Activated CD4-positive, CD25-positive, alpha-beta regulatory T cell treated with anti-CD3 and anti-CD28 coated beads, Interleukin-2, amount 50 U/mL, for 72 hours (primary cell): Measurements from ENCODE around the gene GLT8D1.

Experiments
- DNase-seq: peaks from one replicate; pipeline ENCODE4 v3.0.0; 2021

GLT8D1 gene

DNA sequence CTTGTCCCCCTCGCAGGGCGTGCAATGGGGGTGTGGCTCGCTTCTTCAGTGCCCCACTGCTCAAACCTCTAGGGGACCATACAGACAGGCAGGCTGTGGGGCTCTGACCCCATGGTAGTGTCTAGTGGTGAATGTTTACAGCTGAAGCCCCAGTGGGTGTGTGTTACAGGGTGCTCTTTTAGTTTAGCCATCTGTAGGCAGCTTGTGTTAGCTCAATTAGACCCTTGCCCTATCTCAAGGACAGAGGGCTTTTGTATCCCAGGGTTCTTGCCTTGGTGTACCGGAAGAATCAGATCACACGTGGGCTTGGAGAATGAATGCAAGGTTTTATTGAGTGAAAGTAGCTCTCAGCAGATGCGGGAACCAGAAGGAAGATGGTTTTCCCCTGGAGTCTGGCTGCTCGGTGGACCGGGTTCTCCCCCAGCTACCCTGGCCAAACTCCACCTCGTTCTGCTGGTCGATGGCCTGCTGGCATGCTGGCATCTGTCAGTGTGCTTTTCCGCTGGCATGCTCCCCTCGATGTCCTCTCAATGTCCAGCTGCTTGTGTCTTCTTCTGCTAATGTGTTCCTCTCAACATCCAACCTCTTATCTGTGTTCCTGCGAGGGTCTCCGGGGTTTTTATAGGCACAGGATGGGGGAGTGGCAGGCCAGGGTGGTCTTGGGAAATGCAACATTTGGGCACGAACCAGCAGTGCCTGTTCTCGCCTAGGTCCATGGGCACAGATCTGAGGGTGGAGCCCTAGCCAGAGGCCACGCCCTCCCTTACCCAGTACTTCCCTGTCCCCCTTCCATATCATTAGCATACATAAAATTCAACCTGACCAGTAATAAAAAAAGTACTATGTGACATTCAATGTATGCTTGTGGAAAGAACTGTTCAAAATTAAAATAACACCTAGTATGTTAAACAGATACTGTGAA, 7.0 kb upstream of the GLT8D1 start:
- no peak for DNase-seq

DNA sequence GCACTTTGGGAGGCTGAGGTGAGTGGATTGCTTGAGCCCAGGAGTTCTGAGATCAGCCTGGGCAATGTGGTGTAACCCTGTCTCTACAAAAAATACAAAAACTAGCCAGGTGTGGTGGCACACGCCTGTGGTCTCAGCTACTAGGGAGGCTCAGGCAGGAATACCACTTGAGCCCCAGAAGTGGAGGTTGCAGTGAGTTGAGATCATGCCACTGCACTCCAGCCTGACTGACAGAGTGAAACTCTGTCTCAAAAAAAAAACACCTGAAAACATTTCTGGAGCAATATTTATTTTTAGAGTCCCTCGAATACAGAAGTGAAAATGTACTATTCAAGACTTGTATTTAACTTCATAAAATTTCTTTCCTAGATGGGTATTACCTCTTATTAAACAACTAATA, 4.9 kb upstream of the GLT8D1 start:
- DNase-seq: no peak

DNA sequence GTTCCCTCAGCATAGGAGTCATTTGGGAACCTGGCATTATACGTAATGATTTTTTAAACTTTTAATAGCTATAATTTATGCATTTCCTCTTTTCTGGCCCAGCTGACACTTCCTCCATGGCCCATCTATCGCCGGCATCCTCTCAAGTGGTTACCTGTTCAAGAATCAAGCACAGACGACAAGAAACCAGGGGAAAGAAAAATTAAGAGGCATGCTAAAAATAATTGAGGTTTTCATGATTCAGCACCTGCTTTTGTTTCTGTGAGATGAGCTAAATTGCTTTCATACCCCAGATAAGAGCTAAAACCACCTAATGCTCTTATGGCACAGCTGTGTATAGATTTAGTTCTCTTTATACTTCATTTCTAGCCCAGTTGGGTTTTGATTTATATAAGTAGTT, 2.0 kb upstream of the GLT8D1 start:
- no peak for DNase-seq

DNA sequence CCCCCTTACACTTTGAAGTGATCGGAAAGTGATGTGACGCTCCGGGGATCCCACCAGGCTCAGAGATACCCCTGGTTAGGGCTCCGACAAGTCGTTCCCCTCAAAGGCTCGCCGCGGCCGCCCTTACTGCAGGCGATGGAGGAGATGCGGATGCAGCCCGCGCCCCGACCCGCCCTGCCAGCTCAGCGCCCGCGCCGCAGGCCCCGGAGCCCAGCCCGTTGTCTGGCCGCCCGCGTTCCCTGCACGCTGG, 228 bp downstream of the GLT8D1 start:
- DNase-seq: no peak

DNA sequence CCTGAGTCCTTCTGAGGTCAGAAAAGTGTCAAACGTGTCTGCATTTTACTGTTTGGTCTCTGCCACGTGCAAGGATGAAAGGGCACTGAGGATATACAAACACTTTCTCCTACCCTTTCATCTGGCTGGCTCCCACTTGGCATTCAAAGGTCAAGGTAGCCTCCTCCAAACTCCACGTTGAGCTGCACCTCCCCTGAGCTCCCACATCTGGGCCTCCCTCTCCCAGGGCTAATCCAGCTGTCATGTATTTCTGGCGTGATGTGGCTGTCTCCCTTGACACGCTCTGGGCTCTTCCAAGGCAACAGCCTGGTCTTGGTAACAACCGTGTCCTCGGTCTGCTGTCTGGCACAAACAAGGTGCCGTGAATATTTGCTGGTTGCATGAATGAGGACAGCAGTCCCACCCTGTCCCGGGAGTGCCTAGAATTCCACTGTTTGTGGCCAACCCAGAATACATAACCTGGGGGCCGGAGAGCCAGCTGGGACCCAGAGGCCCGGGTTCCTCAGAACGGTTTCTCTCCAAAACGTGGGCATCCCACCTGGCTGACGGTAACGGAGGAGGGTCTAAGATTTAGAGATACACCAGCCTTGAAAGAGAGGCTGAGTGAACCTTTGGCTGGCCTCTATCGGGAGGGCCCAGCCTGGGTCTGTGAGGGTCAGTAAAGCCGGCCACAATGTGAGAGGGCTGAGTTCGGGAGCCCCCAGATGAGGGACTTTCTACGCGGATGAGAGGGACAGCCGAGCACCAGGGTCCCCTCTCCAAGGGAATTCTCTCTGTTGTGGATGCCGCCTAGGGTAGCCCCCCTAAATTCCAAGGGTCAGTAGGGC, 767 bp downstream of the GLT8D1 start:
- DNase-seq: peak; percentile 39

DNA sequence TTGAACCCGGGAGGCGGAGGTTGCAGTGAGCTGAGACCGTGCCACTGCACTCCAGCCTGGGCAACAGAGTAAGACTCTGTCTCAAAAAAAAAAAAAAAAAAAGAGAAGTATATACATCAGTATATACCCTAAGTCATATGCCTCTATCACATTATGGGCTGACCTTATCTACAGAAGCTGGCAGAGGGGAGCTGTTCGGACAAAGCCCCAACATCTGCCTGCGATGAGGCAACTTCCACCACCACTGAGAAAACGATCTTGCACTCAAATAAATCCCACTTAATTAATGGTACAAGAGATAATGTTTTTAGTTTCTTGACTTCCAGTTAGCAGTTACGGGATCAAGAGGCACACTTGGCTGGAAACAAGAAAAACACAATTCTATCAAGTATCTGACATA, 2.2 kb downstream of the GLT8D1 start:
- DNase-seq: no peak

DNA sequence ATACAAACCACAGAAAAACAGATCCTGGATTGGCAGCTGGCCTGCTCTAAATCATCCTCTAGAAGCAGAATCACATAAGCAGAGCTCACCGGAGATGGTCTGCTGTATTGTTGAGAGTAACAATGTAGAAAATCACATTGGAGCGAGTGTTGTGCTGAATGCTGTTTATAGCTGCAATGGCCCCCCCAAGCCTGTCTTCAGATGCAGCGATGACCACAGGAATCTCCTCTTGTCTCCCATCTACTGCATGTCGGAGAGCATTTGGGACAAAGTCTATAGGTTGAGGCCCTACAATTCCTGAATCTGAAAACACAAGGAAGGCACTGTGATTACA, 8.0 kb downstream of the GLT8D1 start:
- DNase-seq: no peak

DNA sequence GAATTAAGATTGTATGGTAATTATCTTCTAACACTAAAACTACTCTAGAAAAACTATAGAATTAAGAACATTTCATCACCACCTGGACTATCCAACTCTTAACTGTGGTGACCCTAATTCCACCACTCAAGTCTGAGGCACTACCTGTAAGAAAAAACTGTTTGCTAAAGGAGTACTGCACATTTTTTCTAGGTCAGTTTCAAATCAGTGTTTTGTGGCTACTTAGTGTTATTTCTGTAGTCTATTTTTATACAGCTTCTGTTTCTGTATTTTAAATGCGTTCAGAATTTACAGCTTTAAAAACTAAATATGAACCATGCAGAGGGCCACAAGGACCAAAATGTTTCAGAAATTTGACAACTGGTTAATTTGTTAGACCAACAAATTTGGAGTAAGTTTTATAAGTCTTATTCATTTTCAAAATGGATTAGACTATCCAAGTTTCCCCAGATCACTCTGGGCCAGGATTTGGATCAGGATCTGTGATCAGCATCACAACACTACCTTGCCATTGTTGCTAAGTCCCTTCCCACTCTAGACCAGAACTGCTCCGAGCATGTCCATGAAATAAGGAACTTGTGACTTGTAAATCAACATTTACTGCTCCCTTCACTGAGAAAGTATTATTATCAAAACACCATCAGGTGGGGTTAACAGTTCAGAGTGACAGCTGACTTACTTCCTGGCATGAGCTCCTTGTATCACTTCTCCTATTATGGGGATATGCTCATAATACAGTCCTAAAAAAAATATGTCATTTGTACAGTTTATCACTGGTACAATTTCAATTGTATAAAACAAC, 8.6 kb downstream of the GLT8D1 start:
- DNase-seq: no peak

DNA sequence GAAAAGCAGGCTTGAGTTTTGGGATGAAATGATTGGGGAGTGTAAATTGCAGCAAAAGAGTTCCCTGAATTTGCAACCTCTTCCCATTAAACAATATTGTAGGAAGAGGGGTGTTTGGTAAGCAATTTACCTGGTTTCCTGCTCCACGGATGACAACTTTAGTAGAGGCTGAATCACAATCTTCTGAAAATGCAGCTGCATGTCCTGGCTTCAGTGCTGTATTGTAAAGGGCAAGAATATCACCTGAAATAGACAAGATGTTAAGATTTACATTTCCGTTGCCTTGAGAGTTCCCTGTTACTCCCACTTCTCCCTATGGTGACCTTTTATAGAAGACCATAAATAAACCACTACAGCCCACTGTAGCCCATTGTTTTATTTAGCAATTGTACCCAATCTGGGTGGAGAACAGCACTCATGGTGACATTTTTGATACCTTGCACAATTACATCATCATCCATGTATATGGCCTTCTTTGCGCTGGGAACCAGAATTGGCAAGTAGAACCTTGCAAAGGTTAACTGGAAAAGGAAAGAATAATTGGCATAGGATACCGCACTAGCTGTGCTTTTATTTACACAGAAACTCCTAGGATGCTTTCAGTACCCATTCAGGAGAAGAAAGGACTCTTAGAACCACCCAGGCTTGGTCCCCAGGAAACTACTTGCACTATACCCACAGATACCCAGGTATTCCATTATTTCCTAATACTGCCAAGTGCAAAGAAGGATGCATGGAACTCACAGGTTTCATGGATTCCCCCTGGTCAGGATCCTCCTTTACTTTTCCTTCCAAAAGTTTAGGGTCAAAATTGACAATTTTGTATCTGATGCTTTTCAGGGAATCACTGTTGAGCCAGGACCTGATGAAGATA, 9.6 kb downstream of the GLT8D1 start:
- DNase-seq: no peak

DNA sequence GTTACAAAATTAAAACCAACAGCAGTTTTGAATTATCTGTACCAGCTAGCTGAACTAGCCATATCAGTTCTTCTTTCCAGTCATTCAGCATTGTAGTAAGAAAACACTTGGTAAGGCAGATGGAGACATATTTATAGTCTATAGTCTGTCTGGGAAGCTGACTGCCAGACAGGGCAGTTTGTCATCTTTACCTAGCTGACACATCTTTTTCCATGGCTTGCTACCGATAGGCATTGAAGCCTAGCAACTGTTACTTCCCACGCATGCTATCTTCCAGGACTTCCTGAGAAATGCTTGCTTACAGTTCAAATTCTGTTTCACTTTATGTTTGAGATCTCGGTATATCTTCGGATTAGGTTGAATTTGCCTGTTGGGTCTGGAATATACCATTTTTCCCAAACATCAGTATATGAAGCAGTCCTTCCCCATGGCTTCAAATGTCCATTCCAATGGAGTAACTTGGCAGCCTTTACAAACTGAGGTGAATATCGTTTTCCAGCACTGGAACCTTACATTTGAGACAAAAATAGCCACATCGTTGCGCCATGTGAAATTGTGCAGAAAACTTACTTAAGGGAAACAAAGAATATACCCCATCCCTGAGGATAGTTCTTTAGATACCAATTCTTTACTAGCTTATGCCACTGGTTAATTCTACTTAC, 10.9 kb downstream of the GLT8D1 start:
- DNase-seq: no peak

DNA sequence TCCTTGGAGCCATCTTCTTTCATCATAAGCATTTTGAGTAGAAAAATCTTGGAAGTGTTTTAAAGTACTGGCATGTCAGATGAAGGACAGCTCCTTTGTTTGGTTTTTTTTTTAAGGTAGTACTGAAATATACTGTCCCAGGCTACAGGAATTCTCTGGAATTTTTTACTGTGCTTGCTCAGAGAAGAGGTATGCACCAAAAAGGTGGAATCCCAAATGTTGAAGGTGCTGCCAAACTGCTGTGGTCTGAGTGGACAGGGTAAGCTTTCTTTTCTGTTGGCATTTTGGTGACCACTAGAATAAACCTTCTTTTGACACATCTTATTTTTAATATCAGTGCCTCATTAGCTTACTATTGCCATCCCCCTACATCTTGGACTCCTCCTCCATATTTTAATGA, 12.5 kb downstream of the GLT8D1 start:
- no peak for DNase-seq

DNA sequence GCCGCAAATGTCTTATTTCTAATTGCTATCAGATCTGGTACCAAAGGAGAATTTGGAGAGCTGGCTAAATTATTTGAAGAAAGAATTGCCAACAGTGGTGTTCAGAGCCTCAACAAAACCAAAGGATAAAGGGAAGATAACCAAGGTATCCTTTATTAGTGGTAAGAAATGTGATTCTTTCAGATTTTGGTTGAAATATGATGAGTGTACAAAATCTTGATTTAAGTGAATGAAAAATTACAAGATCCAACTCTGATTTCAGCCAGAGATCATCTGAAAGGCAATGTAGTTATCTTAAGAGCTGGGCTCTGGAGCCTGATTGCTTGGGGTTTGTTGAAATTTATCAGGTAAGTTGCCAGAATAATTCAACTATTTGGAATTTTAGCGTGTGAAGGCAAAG, 15.0 kb downstream of the GLT8D1 start:
- no peak for DNase-seq

DNA sequence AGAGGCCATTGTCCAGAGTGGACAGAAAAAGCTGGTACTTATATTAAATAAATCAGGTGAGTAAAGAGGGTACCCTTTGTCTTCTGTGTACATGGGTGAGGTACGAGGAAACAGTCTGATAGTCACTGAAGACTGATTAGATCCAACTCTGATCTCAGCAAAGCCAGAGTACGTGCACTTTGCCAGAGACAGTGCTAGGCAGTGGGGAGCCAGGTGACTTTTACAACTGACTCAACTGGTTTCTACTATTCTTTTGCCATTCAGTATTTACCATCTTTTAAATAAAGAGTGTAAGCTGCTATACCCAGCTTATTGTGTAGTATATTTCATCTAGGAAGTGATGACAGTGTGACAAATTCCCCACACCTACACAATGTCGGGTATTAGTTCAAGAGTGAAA, 16.4 kb downstream of the GLT8D1 start:
- DNase-seq: no peak

DNA sequence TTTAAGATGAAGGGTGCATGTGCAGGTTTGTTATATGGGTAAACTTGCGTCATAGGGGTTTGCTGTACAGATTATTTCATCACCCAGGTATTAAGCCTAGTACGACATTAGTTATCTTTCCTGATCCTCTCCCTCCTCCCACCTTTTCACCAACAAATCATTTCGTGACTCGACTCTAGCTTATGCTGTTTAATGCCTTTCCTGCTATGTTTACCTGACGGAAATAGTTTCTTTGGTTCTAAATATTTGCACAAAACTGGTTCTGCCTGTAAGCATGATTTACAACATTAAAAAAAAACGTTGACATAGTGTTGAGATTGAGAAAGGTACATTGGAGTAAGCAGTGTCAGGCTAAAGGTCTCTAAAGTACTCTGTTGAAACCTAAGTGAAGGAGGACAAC, 17.3 kb downstream of the GLT8D1 start:
- no peak for DNase-seq

DNA sequence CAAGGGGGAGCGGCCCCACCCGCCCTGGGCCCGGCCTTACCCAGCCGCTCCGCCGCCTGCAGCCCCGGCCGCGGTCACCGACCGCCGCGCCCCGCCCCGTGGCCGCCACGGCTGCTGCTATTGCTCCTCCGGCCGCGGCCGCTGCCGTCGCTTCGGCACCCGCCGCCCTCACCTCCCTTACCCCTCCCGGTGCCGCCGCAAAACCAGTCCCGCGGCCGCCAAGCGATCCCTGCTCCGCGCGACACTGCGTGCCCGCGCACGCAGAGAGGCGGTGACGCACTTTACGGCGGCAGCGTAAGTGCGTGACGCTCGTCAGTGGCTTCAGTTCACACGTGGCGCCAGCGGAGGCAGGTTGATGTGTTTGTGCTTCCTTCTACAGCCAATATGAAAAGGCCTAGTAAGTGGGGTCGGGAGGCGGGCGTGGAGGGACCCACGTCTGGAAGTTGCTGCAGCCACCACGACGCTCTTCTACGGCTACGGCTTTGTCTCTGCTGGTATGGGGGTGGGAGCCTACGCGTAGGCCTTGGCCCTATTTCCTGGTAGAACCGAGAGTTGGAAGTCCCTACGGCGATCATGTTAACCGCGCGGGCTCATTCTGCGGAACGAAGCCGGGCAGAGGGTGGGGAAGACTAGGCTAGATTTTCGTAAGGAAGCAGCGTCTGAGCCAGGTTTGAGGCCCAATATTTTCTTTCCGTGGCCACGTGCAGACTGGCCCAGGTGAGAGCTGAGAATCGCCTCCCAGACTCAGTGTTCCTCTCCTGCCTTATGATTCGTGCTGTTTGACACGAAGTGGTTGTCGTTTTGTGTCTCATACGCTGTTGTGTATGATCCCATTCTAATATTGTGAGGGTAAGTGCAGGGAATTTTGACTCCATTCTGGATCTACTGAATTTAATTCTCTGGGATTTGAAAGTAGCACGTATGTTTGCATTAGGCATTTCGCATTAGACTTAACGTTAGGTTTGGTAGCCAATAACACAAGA, 19.6 kb downstream of the GLT8D1 start, which contains the start of the genes GNL3 and PBRM1:
Gene GNL3, plus strand, starts transcription at position 324 of the 983 bp plus-strand sequence. Its CDS starts 61 bp downstream, at position 385.
Gene PBRM1, minus strand, starts transcription at position 205 of the 983 bp plus-strand sequence.
- DNase-seq: peak; percentile 93

DNA sequence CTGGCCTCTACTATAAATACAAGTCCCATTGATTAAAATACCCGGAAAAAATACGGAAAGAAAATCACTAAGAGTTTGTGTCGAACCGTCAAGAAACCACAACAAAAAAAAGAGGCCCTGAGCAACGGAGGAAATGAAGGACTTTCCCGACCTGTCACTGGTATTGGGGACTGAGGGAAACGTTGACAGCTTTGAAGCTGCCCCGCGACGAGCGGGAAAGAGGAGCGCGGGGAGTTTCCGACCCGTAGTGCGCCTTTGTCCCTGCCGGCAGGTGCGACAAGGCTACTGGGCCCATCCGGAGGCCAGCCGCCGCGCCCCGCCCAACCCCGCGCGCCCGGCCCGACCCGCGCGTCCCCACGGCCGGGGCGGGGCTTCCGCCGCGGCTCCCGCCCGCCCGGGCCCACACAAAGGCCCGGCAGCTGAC, 20.3 kb downstream of the GLT8D1 start:
- DNase-seq: peak; percentile 83

DNA sequence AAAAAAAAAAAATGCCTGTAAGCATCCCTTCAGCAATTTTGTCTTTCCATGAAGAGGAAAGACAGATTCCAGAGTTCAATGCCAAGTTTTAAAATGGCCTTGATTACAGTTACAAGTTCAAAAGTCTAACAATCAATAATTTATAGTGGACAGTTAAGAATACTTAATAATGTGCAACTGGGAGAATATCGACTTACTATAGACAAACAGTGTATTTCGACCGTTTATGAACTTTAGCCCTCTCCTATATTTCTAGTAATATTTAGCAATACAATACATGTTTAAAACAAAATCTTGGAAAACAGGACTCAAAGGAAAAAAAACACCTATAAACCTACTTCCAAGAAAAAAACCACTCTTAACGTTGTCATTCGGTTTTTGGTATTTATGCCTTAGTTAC, 21.4 kb downstream of the GLT8D1 start:
- no peak for DNase-seq

DNA sequence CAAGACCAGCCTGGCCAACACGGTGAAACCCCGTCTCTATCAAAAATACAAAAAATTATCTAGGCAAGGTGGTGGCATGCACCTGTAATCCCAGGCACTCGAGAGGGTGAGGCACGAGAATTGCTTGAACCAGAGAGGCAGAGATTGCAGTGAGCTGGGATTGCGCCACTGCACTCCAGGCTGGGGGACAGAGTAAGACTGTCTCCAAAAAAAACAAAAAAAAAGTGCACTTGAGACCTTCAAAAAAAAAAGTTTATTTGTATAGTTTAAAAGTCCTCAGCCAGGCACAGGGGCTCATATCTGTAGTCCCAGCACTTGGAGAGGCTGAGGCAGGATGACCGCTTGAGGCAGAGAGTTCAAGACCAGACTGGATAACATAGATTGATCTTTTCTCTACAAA, 22.0 kb downstream of the GLT8D1 start:
- DNase-seq: no peak

DNA sequence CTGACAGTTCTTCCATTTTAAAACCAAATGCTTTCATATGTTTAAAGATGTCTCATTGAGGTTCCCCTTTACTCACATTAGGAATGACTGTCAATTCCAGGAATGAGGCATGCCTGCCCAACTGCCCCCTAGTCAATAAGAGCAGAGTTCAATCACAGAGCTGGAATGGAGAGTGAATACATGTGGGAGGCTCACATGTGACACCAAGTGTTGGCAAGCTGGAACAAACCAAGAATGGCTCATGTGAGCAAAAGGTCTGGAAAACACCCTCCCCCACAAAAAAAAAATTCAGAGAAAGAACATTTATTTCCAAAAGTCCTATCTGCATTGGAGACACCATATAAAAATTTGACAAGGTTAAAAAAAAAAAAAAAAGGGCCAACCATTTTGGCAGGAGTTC, 23.6 kb downstream of the GLT8D1 start:
- DNase-seq: no peak

DNA sequence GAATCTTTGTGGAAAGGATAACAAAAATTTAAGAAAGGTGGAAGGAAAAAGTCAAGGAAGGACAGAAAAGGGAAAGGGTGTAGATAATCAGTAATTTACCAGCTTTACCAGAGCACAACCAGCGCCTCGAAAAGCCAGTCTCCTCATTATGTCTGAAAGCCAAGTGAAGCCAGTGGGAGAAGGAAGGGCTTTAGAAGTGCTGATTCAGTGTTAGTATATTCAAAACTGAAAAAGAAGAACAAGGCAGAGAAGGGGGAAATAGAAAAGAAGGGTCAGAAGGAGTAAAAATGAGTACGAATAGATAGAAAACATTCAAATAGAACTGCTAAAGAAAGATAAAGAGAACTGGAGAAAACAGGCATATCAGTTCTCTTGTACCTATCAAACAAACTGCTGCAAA, 24.0 kb downstream of the GLT8D1 start:
- no peak for DNase-seq

DNA sequence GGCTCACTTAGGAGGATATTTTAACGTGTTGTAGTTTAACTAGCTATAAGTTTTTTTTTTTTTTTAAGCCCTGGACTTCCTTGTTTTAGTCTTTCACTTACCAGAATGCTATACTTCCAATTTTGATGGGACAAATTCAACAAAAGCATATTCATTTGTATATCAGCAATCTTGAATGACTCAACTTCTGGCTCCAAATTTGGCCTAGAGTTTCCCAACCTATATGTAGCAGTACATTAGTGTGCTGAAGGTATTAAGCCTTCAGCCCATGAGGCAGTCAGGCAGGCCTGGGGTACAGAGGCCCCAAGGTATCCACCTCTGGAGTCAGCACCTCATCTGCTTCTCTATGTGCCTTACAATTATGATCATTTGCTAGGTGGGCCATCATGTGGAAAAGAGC, 25.8 kb downstream of the GLT8D1 start:
- no peak for DNase-seq
